ENCODE results near the gene RAP1GAP2.

Gene RAP1GAP2

GRCh38 chr17:2962236-2962635 lies 166.0 kb downstream of the RAP1GAP2 start:
- Histone ChIP-seq H3K9me2 (ENCODE audit: low read depth, low read length) (no peaks in the 10 kb centered on the region), H3K27ac (ENCODE audit: low read depth, low read length, poor library complexity, severe bottlenecking) (no peak overlapping the region), H3K4me1 (ENCODE audit: insufficient read depth, low read length, severe bottlenecking) (peaks cover 9% of the 10 kb centered on the region), H3K4me3 (ENCODE audit: low read depth, low read length, poor library complexity, severe bottlenecking) (no peak overlapping the region), H3F3A (ENCODE audit: insufficient read depth, low read length) (no peaks in the 10 kb centered on the region), H2AFZ (ENCODE audit: low read length) (no peak overlapping the region), H3K79me2 (ENCODE audit: insufficient read depth, low read length) (no peaks in the 10 kb centered on the region), H3K9me3 (ENCODE audit: low read length) (no peaks in the 10 kb centered on the region), H3K36me3 (ENCODE audit: insufficient read depth, low read length) (no peaks in the 10 kb centered on the region), H3K9ac (ENCODE audit: low read length) (no peak overlapping the region), H3K4me2 (ENCODE audit: low read length) (no peak overlapping the region), H4K20me1 (ENCODE audit: insufficient read depth, low read length) (no peaks in the 10 kb centered on the region), H3K27me3 (ENCODE audit: insufficient read depth, low read length) (peaks cover 1% of the 10 kb centered on the region; the same call in 1 of the 2 replicates)
- TF ChIP-seq EZH2 (IDR thresholded peaks at IDR 0.05; ENCODE audit: borderline replicate concordance, low read length) (no peak), CTCF (IDR thresholded peaks at IDR 0.05; ENCODE audit: low read length) (no peak)

- H3K9ac ChIP-seq (ENCODE audit: low read length): no peak overlapping the region
- H3F3A ChIP-seq (ENCODE audit: insufficient read depth, low read length): no peaks in the 10 kb centered on the region
- peaks cover 9% of the 10 kb centered on the region for H3K4me1 ChIP-seq (ENCODE audit: insufficient read depth, low read length, severe bottlenecking)
- no peaks in the 10 kb centered on the region for H3K79me2 ChIP-seq (ENCODE audit: insufficient read depth, low read length)
- TF ChIP-seq CTCF (IDR thresholded peaks at IDR 0.05; ENCODE audit: low read length) (no peak), EZH2 (IDR thresholded peaks at IDR 0.05; ENCODE audit: borderline replicate concordance, low read length) (no peak)
- no peak overlapping the region for H3K4me2 ChIP-seq (ENCODE audit: low read length)
- H3K27ac ChIP-seq (ENCODE audit: low read depth, low read length, poor library complexity, severe bottlenecking): no peak overlapping the region
- no peaks in the 10 kb centered on the region for H3K9me2 ChIP-seq (ENCODE audit: low read depth, low read length)
- no peak overlapping the region for H3K4me3 ChIP-seq (ENCODE audit: low read depth, low read length, poor library complexity, severe bottlenecking)
- H3K36me3 ChIP-seq (ENCODE audit: insufficient read depth, low read length): no peaks in the 10 kb centered on the region
- H4K20me1 ChIP-seq (ENCODE audit: insufficient read depth, low read length): no peaks in the 10 kb centered on the region
- H3K9me3 ChIP-seq (ENCODE audit: low read length): no peaks in the 10 kb centered on the region
- H2AFZ ChIP-seq (ENCODE audit: low read length): no peak overlapping the region
- H3K27me3 ChIP-seq (ENCODE audit: insufficient read depth, low read length): no peaks in the 10 kb centered on the region
These were observed 166.5 kb downstream of the RAP1GAP2 start for GRCh38 chr17:2962729-2963128.

- H3K27ac ChIP-seq (ENCODE audit: low read depth, low read length, poor library complexity, severe bottlenecking): no peak overlapping the region
- H3K4me2 ChIP-seq (ENCODE audit: low read length): no peak overlapping the region
- no peaks in the 10 kb centered on the region for H3K79me2 ChIP-seq (ENCODE audit: insufficient read depth, low read length)
- no peaks in the 10 kb centered on the region for H3K27me3 ChIP-seq (ENCODE audit: insufficient read depth, low read length)
- no peak overlapping the region for H2AFZ ChIP-seq (ENCODE audit: low read length)
- no peaks in the 10 kb centered on the region for H3K36me3 ChIP-seq (ENCODE audit: insufficient read depth, low read length)
- no peaks in the 10 kb centered on the region for H3F3A ChIP-seq (ENCODE audit: insufficient read depth, low read length)
- TF ChIP-seq CTCF (IDR thresholded peaks at IDR 0.05; ENCODE audit: low read length) (no peak), EZH2 (IDR thresholded peaks at IDR 0.05; ENCODE audit: borderline replicate concordance, low read length) (no peak)
- H4K20me1 ChIP-seq (ENCODE audit: insufficient read depth, low read length): no peaks in the 10 kb centered on the region
- no peaks in the 10 kb centered on the region for H3K9me3 ChIP-seq (ENCODE audit: low read length)
- H3K4me3 ChIP-seq (ENCODE audit: low read depth, low read length, poor library complexity, severe bottlenecking): no peak overlapping the region
- H3K9me2 ChIP-seq (ENCODE audit: low read depth, low read length): no peaks in the 10 kb centered on the region
- no peak overlapping the region for H3K9ac ChIP-seq (ENCODE audit: low read length)
- peaks cover 9% of the 10 kb centered on the region for H3K4me1 ChIP-seq (ENCODE audit: insufficient read depth, low read length, severe bottlenecking)
These were observed 167.2 kb downstream of the RAP1GAP2 start for GRCh38 chr17:2963332-2964027.

Data from OCI-LY1 (cell line).